Breast epithelium (tissue), 3 donors: Measurements from ENCODE around the gene ABCC1.

Source experiments
- POLR2A ChIP-seq: fragments of 450-650 bp; IDR thresholded peaks from one replicate; pipeline ENCODE4 v1.6.1; 2016; ENCODE audit warnings: antibody characterized with exemption, mild to moderate bottlenecking, moderate library complexity
- POLR2AphosphoS5 ChIP-seq, 3 donors: sonication (generic); formaldehyde crosslinking; IDR thresholded peaks; one replicate each; pipeline ENCODE4 v1.6.1; 2017; ENCODE audit warnings: antibody characterized with exemption in 3 of 3
- TF ChIP-seq, protein P1 (sequence below), 3 donors: fragments of 450-650 bp; IDR thresholded peaks; one replicate each; pipeline ENCODE4 v1.5.1; 2016 to 2017; ENCODE audit warnings: antibody characterized with exemption in 3 of 3, mild to moderate bottlenecking in 3 of 3, moderate library complexity in 3 of 3

DNA sequence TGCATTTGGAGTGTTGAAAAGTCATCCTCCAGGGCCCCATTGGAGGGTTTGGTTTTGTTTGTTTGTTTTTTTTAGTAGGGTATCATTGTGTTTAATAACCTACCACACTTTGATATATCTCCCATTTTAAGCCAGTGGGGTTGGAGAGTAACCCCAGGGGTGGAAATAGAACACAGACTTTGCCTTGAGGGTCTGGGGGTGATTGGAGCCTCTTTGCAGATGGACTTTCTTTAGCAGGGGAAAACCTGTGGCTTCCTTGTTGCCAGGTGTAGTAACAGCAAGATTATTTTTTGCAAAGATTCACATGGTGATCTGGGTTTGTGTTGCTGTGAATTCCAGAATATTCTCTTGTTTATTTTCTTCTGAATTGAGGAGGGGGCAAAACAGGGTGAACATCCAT lies 1.5 kb downstream of the ABCC1 start:
- TF ChIP-seq, protein P1, sequence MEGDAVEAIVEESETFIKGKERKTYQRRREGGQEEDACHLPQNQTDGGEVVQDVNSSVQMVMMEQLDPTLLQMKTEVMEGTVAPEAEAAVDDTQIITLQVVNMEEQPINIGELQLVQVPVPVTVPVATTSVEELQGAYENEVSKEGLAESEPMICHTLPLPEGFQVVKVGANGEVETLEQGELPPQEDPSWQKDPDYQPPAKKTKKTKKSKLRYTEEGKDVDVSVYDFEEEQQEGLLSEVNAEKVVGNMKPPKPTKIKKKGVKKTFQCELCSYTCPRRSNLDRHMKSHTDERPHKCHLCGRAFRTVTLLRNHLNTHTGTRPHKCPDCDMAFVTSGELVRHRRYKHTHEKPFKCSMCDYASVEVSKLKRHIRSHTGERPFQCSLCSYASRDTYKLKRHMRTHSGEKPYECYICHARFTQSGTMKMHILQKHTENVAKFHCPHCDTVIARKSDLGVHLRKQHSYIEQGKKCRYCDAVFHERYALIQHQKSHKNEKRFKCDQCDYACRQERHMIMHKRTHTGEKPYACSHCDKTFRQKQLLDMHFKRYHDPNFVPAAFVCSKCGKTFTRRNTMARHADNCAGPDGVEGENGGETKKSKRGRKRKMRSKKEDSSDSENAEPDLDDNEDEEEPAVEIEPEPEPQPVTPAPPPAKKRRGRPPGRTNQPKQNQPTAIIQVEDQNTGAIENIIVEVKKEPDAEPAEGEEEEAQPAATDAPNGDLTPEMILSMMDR (IDR thresholded peaks at IDR 0.05), result no peak
- TF ChIP-seq POLR2A, result no peak
- no peak for TF ChIP-seq POLR2AphosphoS5 (IDR thresholded peaks at IDR 0.05)
